A673 (cell line): ENCODE results near the gene TTLL7. TPM values are rescaled to one million over a fixed set of nuclear protein-coding genes. Genes with fewer than 3 reads are reported as not detected.
"Not testable (repeated sequence)": the region's sequence is repeated elsewhere in the genome, so short reads cannot be mapped to it uniquely, and the experiment has no call there.

ENCODE experiments used
- BruUV-seq: library from RNA; stranded (reverse); fragments of 400-500 nt; replicated peaks from 2 replicates; lab custom pipeline; 2021; lab: Mats Ljungman, UMichigan
- CTCF ChIA-PET: fragments of 300-600 bp; sonication (Branson Sonifier 250); formaldehyde crosslinking; loops from one replicate; lab custom pipeline; 2022; ENCODE audit warnings: antibody characterized with exemption; lab: Charles Lee
- POLR2A ChIA-PET: fragments of 300-600 bp; sonication (Branson Sonifier 250); formaldehyde crosslinking; loops from one replicate; lab custom pipeline; 2022; ENCODE audit warnings: antibody characterized with exemption; ENCODE audit not compliant: low non-redundant PET; lab: Charles Lee
- DNase-seq: peaks from one replicate; pipeline ENCODE4 v3.0.0-alpha.2; 2015; ENCODE audit warnings: low spot score
- H3K27ac ChIP-seq: fragments of 200-600 bp; sonication (generic); 2 replicates; pipeline ENCODE4 v1.5.1; 2016; ENCODE audit warnings: mixed run types, low read depth, mild to moderate bottlenecking, mixed read lengths, antibody characterized with exemption, low read length; ENCODE audit not compliant: poor library complexity, severe bottlenecking
- H3K27me3 ChIP-seq: fragments of 200-600 bp; sonication (generic); replicated peaks from 2 replicates; pipeline ENCODE4 v1.6.1; 2017; ENCODE audit warnings: mixed run types, low read depth, mild to moderate bottlenecking, mixed read lengths, antibody characterized with exemption, low read length; ENCODE audit not compliant: insufficient read depth, poor library complexity
- H3K36me3 ChIP-seq: fragments of 200-600 bp; sonication (generic); 2 replicates; pipeline ENCODE4 v1.6.1; 2016; ENCODE audit warnings: mixed run types, mild to moderate bottlenecking, mixed read lengths, antibody characterized with exemption, low read length; ENCODE audit not compliant: insufficient read depth, poor library complexity, severe bottlenecking
- H3K4me1 ChIP-seq: fragments of 200-600 bp; sonication (generic); 2 replicates; pipeline ENCODE4 v1.6.1; 2017; ENCODE audit warnings: mixed run types, mild to moderate bottlenecking, mixed read lengths, antibody characterized with exemption, low read length; ENCODE audit not compliant: insufficient read depth, poor library complexity, severe bottlenecking
- H3K4me3 ChIP-seq: fragments of 200-600 bp; sonication (generic); 2 replicates; pipeline ENCODE4 v1.5.1; 2016; ENCODE audit warnings: low read depth, mixed run types, mild to moderate bottlenecking, mixed read lengths, low read length; ENCODE audit not compliant: poor library complexity, severe bottlenecking
- H3K9me3 ChIP-seq: fragments of 200-600 bp; sonication (generic); 2 replicates; pipeline ENCODE4 v1.6.1; 2016; ENCODE audit warnings: mixed run types, low read depth, mild to moderate bottlenecking, mixed read lengths, antibody characterized with exemption, low read length; ENCODE audit not compliant: poor library complexity, severe bottlenecking
- EZH2 ChIP-seq: fragments of 200-600 bp; sonication (generic); IDR thresholded peaks from 2 replicates; pipeline ENCODE4 v1.6.1; 2017; ENCODE audit warnings: borderline replicate concordance, low read depth, mild to moderate bottlenecking, mixed read lengths, antibody characterized with exemption, low read length; ENCODE audit not compliant: poor library complexity, severe bottlenecking
- intact Hi-C: fragments of 100-400 bp; cut with micrococcal nuclease; formaldehyde crosslinking; loops from one replicate; pipeline ENCODE4 v1.10.0; 2022; ENCODE audit not compliant: unreplicated experiment
- total RNA-seq: library from RNA; stranded (reverse); gene quantifications from 2 replicates; pipeline ENCODE4 v1.2.3, GENCODE V29; 2021
- TF ChIP-seq, protein P1 (sequence below): fragments of 300-800, 200-600 bp; sonication (generic); conservative IDR thresholded peaks from 2 replicates; pipeline ENCODE4 v1.5.1; 2017; ENCODE audit warnings: low read depth, mild to moderate bottlenecking, antibody characterized with exemption, low read length, moderate library complexity, mixed read lengths

TTLL7 gene
- total RNA-seq, 1 experiment from 2014 or later = 34.2 TPM

GRCh38 chr1:83994111-83994510, 4.8 kb downstream of the TTLL7 start:
- H3K27me3 ChIP-seq = no peaks in the 10 kb centered on the region
- no peak for DNase-seq
- POLR2A ChIA-PET = no interaction called here
- intact Hi-C loops = no loop called here
- no TSS peak for BruUV-seq
- no peaks in the 10 kb centered on the region for H3K36me3 ChIP-seq
- CTCF ChIA-PET = no interaction called here
- H3K27ac ChIP-seq = no peak overlapping the region
- peaks cover 22% of the 10 kb centered on the region for H3K4me1 ChIP-seq
- H3K4me3 ChIP-seq = no peak overlapping the region
- no peaks in the 10 kb centered on the region for H3K9me3 ChIP-seq
- TF ChIP-seq, protein P1, sequence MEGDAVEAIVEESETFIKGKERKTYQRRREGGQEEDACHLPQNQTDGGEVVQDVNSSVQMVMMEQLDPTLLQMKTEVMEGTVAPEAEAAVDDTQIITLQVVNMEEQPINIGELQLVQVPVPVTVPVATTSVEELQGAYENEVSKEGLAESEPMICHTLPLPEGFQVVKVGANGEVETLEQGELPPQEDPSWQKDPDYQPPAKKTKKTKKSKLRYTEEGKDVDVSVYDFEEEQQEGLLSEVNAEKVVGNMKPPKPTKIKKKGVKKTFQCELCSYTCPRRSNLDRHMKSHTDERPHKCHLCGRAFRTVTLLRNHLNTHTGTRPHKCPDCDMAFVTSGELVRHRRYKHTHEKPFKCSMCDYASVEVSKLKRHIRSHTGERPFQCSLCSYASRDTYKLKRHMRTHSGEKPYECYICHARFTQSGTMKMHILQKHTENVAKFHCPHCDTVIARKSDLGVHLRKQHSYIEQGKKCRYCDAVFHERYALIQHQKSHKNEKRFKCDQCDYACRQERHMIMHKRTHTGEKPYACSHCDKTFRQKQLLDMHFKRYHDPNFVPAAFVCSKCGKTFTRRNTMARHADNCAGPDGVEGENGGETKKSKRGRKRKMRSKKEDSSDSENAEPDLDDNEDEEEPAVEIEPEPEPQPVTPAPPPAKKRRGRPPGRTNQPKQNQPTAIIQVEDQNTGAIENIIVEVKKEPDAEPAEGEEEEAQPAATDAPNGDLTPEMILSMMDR = no peak
- TF ChIP-seq EZH2 = no peak

- H3K4me1 ChIP-seq = no peaks in the 10 kb centered on the region
- ChIA-PET CTCF (no interaction called here), POLR2A (no interaction called here)
- H3K36me3 ChIP-seq = no peaks in the 10 kb centered on the region
- no peaks in the 10 kb centered on the region for H3K27me3 ChIP-seq
- no peak overlapping the region for H3K4me3 ChIP-seq
- BruUV-seq = no TSS peak
- H3K9me3 ChIP-seq = peaks cover 10% of the 10 kb centered on the region
- no peak overlapping the region for H3K27ac ChIP-seq
- intact Hi-C loops = no loop called here
- DNase-seq = no peak
- no peak for TF ChIP-seq EZH2
- TF ChIP-seq, protein P1 = no peak
Observed at GRCh38 chr1:83990734-83991133, 8.2 kb downstream of the TTLL7 start.

GRCh38 chr1:83985048-83985447, 13.9 kb downstream of the TTLL7 start:
- Histone ChIP-seq H3K4me3 (no peak overlapping the region), H3K36me3 (no peaks in the 10 kb centered on the region), H3K27me3 (no peaks in the 10 kb centered on the region), H3K9me3 (peaks cover 10% of the 10 kb centered on the region), H3K27ac (no peak overlapping the region), H3K4me1 (no peaks in the 10 kb centered on the region)
- POLR2A ChIA-PET = no interaction called here
- CTCF ChIA-PET = no interaction called here
- TF ChIP-seq, protein P1 = no peak
- intact Hi-C loops = no loop called here
- BruUV-seq = no TSS peak
- no peak for DNase-seq

DNA sequence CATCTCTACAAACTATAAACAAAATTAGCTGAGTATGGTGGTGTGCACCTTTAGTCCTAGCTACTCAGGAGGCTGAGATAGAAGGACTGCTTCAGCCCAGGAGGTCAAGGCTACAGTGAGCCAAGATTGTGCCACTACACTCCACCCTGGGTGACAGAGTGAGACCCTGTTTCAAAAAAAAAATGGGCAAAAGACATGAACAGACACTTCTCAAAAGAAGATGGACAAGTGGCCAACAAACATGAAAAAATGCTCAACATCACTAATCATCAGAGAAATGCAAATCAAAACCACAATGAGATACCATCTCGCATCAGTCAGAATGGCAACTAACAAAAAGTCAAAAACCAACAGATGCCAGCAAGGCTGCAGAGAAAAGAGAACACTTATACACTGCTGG, 15.0 kb downstream of the TTLL7 start:
- POLR2A ChIA-PET, intact Hi-C loops, H3K36me3 ChIP-seq, H3K27ac ChIP-seq, H3K27me3 ChIP-seq, H3K4me1 ChIP-seq, BruUV-seq, CTCF ChIA-PET, DNase-seq, H3K4me3 ChIP-seq: not testable (repeated sequence)
- peaks cover 10% of the 10 kb centered on the region for H3K9me3 ChIP-seq
